GM19468 (cell line): Measurements from ENCODE around the gene CBFA2T2.
"Not testable (repeated sequence)": the region's sequence is repeated elsewhere in the genome, so short reads cannot be mapped to it uniquely, and the experiment has no call there.

Source experiments
- ATAC-seq: cut with Tn5 transposase; IDR thresholded peaks from one replicate; pipeline ENCODE4 v1.9.1; 2021; ENCODE audit warnings: mild to moderate bottlenecking, moderate library complexity, moderate number of reproducible peaks; ENCODE audit not compliant: unreplicated experiment; ENCODE audit errors: extremely low read depth

The CBFA2T2 gene

GRCh38 chr20:33606118-33606771 is 116.3 kb downstream of the CBFA2T2 start:
- ATAC-seq = no peak

- ATAC-seq = no peak
These were observed 119.6 kb downstream of the CBFA2T2 start for GRCh38 chr20:33609504-33609903.

GRCh38 chr20:33611106-33611505 is 121.2 kb downstream of the CBFA2T2 start:
- ATAC-seq = no peak

GRCh38 chr20:33612001-33612400 is 122.1 kb downstream of the CBFA2T2 start:
- ATAC-seq = no peak

GRCh38 chr20:33621717-33622400 is 132.0 kb downstream of the CBFA2T2 start:
- ATAC-seq = no peak

GRCh38 chr20:33622705-33623365 is 132.9 kb downstream of the CBFA2T2 start:
- ATAC-seq = no peak

GRCh38 chr20:33624399-33624798 is 134.5 kb downstream of the CBFA2T2 start:
- ATAC-seq = no peak

GRCh38 chr20:33626190-33626589 is 136.3 kb downstream of the CBFA2T2 start:
- no peak for ATAC-seq

GRCh38 chr20:33627577-33628216 is 137.8 kb downstream of the CBFA2T2 start:
- no peak for ATAC-seq

GRCh38 chr20:33629533-33629932 is 139.6 kb downstream of the CBFA2T2 start:
- ATAC-seq = no peak

GRCh38 chr20:33629979-33630378 is 140.1 kb downstream of the CBFA2T2 start:
- no peak for ATAC-seq

GRCh38 chr20:33630507-33630906 is 140.6 kb downstream of the CBFA2T2 start:
- ATAC-seq = no peak

- not testable (repeated sequence) for ATAC-seq
These were observed 142.0 kb downstream of the CBFA2T2 start for GRCh38 chr20:33631910-33632309.

GRCh38 chr20:33635341-33635740 is 145.4 kb downstream of the CBFA2T2 start:
- no peak for ATAC-seq

- no peak for ATAC-seq
These were observed 146.9 kb downstream of the CBFA2T2 start for GRCh38 chr20:33636776-33637175.

- ATAC-seq = no peak
These were observed 150.4 kb downstream of the CBFA2T2 start for GRCh38 chr20:33640287-33640686.

GRCh38 chr20:33644313-33645071 is 154.6 kb downstream of the CBFA2T2 start:
- ATAC-seq = no peak

- no peak for ATAC-seq
These were observed 155.1 kb downstream of the CBFA2T2 start for GRCh38 chr20:33645072-33645358.

GRCh38 chr20:33645396-33645795 is 155.5 kb downstream of the CBFA2T2 start:
- ATAC-seq = no peak

GRCh38 chr20:33646191-33646590 is 156.3 kb downstream of the CBFA2T2 start:
- no peak for ATAC-seq
